NCI-H1105 treated with DMSO at 0.1 percent for 48 hours (cell line): ENCODE measurements around the gene RTL10.
"Not testable (repeated sequence)": the region's sequence is repeated elsewhere in the genome, so short reads cannot be mapped to it uniquely, and the experiment has no call there.

Experiments used
- DNase-seq: peaks from one replicate; lab custom pipeline; 2025; lab: John Stamatoyannopoulos, UW

RTL10 gene

DNA sequence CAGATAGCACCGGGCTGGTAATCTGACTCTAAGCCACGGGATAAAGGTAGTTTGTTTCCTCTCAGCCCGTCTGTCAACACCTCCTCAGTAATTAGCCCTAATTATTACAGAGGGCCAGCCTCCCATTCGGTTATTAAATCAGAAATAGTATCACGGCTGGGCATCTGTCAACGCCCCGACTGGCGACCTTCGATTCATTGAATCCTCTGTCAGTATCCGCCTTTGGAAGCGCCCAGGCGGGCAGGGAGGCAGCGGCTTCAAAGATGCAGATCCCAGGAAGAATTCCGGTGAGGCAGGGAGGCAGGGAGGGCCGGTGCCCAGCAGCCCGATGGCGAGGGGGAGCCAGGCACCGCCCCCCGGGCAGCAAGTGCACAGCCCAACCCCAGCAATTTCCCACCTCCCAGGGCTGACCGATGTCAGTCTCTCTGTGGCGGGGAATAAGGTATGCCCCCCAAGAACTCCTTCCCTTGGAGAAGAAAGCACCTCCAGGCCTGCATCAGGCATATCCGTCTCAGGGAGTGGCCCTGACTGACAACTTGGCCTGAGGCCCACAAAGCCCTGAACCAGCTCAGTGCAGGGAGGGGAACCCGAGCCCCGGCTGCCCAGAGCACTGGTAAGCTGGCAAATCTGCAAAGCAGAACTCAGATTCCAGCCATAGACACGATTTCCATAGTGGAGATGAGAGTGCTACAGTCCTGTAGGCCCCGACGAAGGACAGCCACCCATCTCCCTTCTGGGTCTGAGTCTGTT is 11.4 kb downstream of the RTL10 start:
- DNase-seq = peak; percentile 55

DNA sequence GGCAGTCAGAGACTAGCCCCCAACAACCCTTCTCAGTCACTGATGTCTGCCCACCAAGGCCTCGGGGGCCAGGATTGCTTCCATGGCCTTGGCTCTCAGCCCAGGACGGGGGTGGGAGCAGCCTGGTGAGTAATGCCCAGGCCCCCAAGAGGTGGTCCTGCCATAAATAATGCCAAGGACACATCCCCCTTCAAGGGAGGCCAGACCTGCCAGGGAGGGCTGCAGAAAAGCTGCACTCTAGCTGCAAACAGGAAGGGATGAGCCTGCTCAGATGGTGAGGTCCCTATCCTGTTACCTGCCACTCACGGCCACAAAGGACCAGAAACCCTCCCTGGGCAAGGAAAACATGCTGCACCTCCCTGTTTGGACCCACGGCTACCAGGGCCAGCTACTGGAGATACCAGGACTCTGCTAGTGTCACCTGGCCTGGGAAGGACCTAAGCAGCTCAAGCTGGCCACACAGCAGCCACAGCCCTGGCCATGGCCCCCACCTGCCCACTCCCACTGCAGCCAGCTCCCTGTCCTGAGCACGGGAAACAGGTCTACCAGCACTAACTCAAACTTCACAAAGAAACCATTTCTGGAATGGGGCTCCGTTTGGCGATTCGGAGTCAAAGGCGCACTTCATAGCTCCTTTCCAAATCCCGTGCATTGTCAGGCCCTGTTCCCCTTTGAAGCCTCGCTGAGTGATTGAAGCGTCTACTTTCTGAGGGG is 12.1 kb downstream of the RTL10 start:
- DNase-seq = no peak

DNA sequence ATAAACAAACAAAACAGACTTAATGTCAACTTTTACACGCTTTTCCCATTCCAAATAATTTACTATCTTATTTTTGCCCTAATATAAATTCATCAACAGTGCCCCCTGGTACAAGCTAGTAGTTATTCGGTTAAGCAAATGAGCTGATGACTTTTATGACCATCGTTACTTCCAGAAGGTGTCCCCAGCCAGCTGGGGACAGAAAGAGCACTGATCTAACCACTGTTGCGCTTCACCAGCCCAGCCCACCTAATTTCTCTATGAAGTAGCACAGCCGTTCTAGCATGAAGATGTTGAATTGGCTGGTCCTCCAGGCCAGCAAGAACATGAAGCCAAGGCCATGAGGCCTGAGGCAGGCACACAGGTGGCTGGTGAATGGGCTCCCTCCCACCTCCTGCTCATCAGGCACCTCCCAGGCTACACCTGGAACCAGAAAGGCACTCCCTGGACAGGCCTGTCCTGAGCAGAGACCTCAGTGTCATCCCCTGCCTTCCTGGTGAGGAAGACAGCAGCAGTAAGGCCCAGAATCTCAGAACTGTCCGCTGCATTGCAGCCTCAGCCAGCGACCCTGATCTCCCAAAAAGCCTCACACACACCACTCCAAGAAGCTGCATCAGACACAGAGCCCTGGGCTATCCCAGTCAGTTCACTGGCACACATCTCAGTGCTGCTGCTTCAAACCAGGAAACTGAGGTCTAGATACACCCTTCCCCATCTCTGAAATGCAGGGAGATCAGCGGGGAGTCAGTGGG is 12.9 kb downstream of the RTL10 start:
- no peak for DNase-seq

DNA sequence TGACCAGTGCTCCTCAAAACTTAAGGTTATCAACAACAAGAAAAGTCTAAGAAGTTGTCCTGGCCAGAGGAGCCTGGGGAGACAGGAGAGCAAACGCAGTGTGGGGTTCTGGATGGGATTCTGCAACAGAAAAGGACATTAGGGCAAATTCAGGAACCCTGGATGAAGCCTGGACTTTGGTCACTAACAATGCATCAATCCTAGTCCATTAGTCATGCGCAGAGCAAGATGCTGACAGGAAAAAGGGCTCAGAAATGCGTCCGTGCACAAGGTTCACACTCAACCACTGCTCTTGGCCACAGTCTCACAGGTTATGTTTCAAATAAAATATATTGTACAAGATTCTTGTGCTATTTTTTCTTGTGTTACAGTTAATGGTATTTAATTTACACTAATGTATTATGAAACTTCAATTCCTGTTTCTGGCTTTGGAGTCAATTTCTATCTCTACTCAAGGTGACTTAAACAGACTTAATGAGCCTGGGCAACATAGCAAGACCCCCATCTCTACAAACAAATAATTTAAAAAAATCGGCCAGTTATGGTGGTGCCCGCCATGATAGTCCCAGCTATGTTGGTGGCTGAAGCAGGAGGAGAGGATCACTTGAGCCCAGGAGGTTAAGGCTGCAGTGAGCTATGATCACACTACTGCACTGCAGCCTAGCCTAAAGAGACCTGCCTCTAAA is 13.6 kb downstream of the RTL10 start:
- no peak for DNase-seq

DNA sequence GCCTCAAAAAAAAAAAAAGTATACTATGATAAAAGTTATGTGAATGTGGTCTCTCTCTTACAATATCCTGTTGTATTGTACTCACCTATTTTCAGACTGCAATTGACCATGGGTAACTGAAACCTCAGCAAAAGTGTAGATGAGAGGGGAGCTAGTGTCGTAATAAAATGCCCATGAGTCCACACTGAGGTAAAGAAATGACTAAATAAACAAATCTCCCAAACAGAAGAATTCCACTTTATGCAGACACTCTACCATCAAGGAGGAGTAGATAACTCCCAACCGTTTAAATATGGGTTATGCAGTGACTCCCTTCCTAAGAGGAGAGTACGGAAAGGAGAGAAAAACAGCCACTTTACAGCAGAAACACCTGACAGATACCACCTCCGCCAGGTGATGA is 14.6 kb downstream of the RTL10 start:
- no peak for DNase-seq

DNA sequence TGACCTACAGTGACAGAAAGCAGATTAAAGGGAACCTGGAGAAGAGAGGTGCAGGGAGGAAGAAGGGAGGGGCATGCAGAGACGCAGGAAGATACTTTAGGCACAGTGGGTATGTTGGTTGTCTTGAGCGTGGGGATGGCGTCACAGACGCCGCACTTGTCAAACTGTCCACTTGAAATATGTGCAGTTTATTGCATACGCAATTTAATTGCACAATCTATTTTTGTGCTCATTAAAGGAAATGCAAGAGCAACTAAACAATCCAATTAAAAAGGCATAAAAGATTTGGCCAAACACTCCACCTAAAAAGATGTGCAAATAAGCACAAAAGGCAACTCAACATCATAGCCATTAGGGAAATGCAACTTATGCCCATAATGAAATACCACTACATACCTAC is 16.8 kb downstream of the RTL10 start:
- DNase-seq = no peak

DNA sequence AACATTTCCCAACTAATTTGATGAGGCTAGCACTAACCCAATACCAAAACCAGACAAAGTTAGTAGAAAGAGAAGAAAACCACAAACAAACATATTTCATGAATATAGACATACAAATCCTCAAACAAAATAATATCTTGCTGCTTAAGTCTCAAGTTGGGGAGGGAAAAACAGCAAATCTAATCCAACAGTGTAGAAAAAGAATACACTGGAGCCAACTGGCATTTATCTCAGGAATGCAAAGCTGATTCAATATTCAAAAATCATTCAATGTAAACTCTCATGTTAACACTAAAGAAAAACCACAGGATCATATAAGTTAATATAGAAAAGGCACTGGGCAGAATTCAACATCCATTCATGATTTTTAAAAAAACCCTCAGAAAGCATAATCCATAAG is 18.2 kb downstream of the RTL10 start:
- DNase-seq = no peak

DNA sequence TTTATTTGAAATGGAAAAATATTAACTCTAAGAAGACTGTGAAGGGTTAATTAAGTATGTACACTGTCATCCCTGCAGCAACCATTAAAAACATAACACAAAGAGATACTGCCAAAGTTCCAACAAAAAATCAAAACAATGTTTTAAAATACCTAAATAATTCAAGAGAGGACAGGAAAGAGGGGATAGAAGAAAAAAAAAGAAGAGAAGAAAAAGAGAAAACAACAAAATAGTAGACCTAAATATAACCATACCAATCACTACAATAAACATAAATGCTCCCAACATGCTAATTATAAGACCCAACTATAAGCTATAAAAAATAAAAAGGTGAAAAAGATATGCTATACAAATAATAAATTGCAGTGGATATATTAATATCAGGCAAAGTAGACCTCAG is 20.1 kb downstream of the RTL10 start:
- no peak for DNase-seq

DNA sequence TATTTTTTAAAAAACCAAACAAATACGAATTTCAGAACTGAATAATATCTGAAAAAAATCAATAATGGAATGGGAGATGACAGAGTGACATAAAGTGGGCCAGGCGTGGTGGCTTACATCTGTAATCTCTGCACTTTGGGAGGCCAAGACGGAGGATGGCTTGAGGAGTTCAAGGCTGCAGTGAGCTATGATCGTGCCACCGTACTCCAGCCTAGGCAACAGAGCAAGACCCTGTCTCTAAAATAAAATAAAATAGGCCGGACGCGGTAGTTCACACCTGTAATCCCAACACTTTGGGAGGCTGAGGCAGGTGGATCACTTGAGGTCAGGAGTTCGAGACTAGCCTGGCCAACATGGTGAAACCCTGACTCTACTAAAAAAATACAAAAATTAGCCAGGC is 21.3 kb downstream of the RTL10 start:
- DNase-seq = not testable (repeated sequence)

DNA sequence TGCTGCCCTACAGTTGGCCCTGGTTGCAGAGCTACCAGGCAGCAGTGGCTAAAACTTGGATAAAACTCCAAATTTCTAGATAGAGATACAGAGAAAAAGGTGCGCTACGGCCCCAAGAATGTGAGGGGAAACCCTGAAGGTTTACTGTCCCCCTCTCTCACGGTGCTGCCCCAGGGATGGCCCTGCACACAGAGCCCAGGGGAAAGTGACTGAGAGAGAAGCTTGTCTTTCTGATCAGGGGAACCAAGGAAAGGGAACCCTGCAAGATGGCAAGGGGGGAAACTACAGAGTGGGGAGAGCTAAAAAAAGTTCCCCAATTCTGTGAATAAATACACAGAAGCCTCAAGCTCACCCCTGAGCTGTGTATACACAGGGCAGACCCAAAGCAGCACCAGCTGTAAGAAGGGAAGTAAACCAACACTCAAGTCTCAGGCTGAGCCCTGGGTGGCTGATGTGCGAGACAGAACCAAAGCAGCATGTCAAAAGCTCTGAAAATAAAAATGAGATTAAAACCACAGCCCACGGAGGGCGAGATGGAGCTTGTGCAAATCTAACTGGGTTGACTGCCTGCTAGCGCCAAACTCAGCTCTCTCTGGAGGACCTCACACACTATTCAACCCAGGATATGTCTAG is 22.1 kb downstream of the RTL10 start:
- DNase-seq = no peak

DNA sequence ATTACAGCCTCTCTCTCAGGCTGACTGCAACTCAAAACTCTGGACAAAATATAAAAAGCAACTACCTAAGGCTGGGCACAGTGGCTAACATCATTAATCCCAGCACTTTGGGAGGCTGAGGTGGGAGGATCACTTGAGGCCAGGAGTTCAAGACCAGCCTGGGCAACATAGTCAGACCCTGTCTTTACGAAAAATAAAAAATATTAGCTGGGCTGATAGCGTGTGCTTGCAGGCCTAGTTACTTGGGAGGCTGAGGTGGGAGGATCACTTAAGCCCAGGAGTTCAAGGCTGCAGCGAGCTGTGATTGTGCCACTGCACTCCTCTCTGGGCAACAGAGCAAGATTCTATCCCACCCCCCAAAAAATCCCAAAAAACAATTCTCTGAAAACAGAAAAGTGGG is 22.7 kb downstream of the RTL10 start:
- DNase-seq = not testable (repeated sequence)

DNA sequence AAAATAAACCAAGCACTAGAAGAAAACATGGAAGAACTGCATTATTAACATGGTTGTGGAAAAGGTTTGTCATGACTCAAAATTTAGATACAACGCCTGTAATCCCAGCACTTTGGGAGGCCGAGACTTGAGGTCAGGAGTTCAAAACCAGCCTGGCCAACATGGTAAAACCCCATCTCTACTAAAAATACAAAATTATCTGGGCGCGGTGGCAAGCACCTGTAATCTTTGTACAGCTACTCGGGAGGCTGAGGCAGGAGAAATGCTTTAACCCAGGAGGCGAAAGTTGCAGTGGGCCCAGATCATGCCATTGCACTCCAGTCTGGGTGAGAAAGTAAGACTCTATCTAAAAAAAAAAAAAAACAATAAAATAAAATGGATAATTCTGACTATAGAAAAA is 23.7 kb downstream of the RTL10 start:
- no peak for DNase-seq

DNA sequence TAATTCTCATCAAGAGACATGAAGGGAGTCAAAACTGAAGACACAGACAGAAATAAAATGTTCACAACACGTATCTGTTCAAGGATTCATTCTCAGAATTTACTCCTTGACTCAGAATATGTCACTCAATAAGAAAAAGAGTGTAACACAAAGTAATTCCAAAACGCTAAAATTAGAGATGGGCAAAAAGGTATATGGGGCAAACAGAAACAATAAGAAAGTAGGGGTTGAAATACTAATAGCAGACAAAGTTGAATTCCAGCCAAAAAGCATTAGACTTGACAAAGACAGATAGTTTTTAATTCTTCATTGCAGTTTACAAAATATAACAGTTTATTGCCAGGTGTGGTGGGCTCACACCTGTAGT is 26.7 kb downstream of the RTL10 start:
- DNase-seq = no peak

DNA sequence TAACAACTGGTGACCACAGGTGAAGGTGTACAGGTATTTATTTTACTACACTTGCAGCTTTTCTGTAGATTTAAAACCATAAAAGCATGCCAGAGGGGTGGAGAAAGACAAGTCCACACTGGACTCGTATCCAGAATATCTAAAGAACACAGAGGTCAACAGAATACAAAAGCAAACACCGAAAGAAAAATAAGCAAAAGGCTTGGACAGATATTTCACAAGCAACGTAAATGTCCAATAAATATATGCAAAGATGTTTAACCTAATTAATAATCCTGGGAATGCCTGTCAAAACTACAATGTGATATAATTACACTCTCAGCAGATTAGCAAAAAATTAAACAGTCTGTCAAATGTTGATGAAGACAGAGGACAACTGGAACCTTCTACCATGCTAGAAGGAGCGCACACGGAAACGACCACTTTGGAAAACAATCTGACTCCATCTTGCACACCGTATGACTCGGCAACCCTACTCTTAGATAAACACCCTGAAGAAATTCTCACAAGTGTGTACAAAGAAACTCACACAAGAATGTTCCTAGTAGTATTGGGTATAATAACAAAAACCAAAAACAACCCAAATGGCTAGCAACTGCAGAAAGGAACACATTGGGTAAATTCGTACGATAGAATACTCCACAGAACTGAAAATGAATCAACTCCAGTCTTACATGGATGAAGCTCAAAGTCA is 27.2 kb downstream of the RTL10 start:
- DNase-seq = no peak

DNA sequence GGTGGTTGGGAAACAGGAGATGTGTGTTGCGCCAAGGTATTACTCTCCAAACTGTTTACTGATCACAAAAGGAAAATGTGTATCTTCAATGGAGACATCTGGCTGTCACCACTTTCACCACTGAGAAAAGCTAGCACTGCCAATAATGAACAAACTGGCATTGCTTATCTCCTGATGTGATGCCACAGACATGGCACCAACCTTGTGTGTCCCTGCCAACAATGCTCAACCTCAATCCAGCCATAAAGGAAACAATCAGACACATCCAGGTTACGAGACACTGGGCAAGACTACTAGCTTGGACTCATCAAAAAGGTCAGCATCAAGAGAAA is 28.1 kb downstream of the RTL10 start:
- DNase-seq = no peak

DNA sequence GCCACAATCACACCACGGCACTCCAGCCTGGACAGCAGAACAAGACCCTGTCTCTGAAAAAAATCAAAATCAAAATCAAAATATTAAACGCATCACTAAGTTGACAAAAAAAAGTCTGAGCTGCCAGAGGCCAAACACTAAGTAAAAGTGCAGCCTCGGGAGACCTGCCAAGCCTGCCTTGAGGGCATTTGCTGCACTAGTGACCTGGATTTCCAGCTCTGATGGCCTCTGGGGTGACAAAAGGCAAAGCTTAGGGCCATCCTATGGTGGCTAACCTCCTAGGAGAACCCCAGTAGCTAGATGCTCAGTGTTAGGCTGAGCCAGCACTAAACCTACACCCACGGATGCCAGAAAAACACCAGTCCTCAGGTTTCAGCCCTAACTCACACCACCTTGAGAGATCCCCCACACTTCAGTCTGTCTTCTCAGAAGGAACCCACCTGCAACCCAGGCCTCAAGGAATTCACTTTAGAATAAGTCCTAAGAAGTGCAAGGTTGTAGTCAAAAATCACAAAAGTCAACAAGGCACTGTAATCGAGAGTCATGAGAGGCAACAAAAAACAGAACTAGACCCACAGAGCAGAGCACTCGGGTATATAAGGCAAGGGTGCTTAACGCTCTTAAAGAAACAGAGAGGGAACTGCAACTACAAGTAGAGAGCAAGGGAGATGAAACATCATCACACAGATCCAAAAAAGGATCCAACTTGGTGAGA is 28.6 kb downstream of the RTL10 start:
- DNase-seq = no peak

DNA sequence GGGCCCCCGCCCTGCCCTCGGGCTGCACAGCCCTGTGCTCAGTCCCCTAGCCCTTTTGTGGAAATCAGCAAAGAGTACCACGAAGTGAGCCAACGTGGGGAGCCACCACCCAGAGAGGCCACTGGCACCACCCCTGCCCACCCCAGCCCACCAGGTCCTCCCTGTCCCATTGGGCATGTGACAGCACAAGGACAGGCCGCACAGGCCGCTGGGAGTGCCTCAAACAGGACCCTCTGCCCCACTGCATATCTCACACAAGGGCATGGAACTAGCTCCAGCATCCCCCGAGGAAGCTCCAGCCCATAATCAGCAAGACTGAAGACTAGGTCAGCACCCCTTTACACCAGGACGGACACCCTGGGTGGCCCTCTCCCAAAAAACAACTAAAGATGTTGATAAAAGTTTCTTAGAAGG is 29.7 kb downstream of the RTL10 start:
- no peak for DNase-seq

DNA sequence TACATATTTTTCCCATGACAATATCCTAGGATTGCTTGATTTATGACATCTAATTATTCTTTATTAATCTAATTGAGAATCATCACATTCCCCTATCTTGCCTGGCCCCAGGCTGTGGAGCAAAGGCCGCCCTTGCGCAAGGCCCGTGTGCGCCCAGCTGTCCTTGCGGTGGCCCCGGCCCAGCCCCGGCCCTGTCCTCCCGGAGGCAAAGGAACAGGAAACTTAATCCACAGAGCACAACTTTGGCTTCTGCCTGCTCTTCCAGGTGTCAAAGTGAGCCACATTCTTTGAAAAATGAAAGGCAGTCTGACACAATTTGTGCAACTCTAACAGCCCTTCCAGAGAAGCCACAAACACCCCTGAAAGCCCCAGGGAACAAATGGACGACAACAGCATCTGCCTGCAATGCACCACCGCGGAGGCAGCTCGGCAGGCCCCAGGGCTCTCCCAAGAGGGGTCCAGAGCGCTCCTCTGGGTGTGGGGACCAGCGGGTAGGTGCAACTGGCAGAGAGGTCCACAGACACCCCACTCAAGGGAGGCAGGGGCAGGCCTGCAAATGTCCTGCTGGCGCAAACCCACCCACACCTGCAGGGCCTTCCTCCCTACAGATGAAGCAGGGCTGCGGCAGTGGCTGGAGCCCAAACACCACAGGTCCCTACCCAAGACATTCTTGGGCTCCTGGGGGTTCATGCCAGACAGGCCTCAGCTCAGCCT is 30.3 kb downstream of the RTL10 start:
- no peak for DNase-seq

DNA sequence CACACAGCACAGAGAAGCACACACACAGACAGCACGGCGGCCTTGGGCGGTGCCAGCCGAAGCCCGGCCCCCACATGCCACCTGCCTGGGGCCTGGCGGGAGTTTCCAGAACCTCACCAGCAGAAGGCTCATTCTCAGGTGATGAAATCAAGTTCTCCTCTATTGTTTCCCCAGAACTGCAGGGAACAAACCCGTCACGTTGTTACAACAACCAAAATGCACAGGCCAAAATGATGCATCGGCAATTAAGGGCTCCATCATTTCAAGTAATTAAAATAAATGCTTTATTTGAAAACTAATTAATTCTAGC is 30.8 kb downstream of the RTL10 start:
- no peak for DNase-seq

DNA sequence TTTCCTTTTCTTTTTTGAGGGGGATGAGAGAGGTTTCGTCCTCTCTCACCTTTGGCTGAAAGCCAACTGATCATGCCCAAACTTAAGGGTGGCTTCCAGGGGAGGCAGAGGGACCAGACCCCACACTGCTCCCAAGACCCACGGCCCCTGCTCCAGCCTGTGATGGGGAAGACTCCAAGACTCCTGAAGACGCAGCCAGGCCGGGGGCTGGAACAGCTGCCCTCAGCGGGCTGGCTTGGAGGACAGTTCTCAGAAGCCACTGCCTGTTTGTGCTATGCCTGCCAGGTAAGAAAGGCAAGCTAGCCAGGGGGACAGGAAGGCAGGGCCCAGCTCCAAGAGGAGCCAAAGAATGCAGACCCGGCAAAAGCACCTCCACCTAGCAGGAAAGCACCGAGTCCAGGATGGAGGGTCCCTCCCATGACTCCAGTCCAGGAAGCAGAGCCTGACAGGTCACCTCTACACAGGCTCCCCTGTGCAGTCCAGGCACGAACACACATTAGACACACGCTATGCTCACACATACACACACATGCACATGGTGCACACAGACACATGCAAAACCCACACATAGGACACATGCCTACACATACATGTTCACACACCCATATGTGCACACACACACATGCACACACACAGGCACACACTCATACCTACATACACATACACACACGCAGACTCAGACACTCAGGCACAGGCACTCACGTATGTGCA is 31.3 kb downstream of the RTL10 start:
- no peak for DNase-seq
